HepG2 (cell line): ENCODE data around the gene SYNE3.

Experiments
- NR2C2 ChIP-seq: sonication (generic); formaldehyde crosslinking; IDR thresholded peaks from 2 replicates; pipeline ENCODE4 v1.4.0; 2020; ENCODE audit warnings: missing genetic modification reagents, mild to moderate bottlenecking, moderate library complexity, borderline replicate concordance
- NR2F2 ChIP-seq: IDR thresholded peaks from 2 replicates; pipeline ENCODE4 v1.6.1; 2012; ENCODE audit warnings: low read depth, inconsistent platforms, borderline replicate concordance
- REXO4 ChIP-seq: sonication (generic); formaldehyde crosslinking; IDR thresholded peaks from 2 replicates; pipeline ENCODE4 v1.8.0; 2022; ENCODE audit warnings: missing genetic modification reagents, mild to moderate bottlenecking, borderline replicate concordance
- ZNF713 ChIP-seq: sonication (generic); formaldehyde crosslinking; IDR thresholded peaks from 2 replicates; pipeline ENCODE4 v1.4.0; 2020; ENCODE audit warnings: mild to moderate bottlenecking, missing genetic modification reagents
- TF ChIP-seq, protein P1 (sequence below): sonication (generic); formaldehyde crosslinking; IDR thresholded peaks from 2 replicates; pipeline ENCODE4 v1.5.0; 2020; ENCODE audit warnings: mild to moderate bottlenecking, missing genetic modification reagents, moderate library complexity

DNA sequence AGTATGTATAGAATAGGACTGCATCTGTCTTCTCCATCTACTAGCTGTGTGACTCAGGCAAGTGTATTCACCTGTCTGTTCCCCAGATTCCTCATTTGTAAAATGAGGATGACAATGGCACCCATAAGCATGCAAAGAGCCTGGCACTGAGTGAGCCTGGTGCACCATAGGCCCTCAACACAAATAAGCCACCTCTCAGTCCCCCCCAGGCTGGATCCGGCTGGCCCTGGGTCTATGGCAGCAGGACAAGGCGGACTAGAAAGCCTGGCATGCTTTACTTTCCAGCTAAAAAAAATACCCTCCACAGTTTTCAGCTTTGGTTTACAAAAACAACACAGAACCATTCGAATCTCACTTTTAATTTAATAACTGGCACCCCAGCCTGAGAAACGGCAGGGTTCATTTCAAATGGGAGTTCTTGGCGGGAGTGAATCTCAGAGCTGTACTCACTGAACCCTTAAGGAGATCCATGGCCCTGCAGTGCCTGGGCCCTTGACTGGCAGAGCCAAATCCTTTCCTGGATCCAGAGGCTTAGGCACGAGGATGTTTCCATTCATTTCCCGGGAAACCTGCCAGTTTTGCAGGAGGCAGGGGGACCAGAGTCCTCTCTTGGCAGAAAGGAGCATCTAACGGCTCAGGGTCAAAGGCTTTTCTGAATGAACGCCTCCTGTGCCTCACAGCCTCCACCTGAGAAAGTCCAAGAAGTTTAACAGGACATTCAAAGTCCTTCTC lies 17.7 kb downstream of the SYNE3 start:
- TF ChIP-seq NR2F2 (no peak), ZNF713 (CRISPR knock-in tag) (no peak), REXO4 (CRISPR knock-in tag) (no peak), NR2C2 (CRISPR knock-in tag) (no peak)
- TF ChIP-seq, protein P1, sequence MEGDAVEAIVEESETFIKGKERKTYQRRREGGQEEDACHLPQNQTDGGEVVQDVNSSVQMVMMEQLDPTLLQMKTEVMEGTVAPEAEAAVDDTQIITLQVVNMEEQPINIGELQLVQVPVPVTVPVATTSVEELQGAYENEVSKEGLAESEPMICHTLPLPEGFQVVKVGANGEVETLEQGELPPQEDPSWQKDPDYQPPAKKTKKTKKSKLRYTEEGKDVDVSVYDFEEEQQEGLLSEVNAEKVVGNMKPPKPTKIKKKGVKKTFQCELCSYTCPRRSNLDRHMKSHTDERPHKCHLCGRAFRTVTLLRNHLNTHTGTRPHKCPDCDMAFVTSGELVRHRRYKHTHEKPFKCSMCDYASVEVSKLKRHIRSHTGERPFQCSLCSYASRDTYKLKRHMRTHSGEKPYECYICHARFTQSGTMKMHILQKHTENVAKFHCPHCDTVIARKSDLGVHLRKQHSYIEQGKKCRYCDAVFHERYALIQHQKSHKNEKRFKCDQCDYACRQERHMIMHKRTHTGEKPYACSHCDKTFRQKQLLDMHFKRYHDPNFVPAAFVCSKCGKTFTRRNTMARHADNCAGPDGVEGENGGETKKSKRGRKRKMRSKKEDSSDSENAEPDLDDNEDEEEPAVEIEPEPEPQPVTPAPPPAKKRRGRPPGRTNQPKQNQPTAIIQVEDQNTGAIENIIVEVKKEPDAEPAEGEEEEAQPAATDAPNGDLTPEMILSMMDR (CRISPR knock-in tag) = no peak
